Fibroblast of peridontal ligament (primary cell): ENCODE measurements around the gene GMCL2.
"Not testable (repeated sequence)": the region's sequence is repeated elsewhere in the genome, so short reads cannot be mapped to it uniquely, and the experiment has no call there.

Source experiments
- DNase-seq: peaks from one replicate; pipeline ENCODE4 v3.0.0-alpha.2; 2010; ENCODE audit errors: extremely low read depth

GMCL2 gene, protein sequence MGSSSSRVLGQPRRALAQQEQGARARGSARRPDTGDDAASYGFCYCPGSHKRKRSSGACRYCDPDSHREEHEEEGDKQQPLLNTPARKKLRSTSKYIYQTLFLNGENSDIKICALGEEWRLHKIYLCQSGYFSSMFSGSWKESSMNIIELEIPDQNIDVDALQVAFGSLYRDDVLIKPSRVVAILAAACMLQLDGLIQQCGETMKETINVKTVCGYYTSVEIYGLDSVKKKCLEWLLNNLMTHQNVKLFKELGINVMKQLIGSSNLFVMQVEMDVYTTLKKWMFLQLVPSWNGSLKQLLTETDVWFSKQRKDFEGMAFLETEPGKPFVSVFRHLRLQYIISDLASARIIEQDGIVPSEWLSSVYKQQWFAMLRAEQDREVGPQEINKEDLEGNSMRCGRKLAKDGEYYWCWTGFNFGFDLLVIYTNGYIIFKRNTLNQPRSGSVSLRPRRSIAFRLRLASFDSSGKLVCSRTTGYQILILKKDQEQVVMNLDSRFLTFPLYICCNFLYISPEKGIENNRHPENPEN

DNA sequence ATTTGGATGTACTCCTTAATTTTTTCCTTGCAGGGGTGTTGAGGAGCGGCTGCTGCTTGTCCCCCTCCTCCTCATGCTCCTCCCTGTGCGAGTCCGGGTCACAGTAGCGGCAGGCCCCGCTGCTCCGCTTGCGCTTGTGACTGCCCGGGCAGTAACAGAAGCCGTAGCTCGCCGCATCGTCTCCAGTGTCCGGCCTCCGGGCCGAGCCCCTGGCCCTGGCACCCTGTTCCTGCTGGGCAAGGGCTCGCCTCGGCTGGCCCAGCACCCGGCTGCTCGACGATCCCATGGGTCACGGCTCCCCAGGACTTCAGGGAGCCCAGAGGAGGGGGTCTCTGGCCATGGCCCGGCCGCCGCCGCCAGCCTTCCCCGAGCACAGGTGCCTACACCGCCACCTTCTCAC lies at the start of gene GMCL2:
TSS of gene GMCL2 (minus strand) at position 358 of the 400 bp plus-strand sequence. CDS start at position 286, 72 bp downstream.
- DNase-seq, result no peak

DNA sequence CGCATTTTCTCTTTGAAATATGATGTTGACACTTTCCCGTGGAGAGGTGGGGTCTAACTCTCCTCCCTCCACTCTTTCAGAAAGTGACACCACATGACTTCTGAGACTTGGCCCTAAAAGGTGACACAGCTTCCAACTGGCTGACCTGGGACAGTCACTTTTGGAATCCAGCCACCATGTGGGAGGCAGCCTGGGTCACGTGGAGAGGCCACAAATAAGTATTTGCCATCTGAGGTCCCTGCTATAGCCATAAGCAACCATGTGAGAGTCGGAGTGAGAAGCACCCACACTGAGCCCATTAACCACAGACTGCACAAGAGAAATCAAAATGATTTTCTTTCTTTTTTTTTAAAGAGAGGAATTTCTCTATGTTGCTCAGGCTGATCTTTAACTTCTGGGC lies 49.5 kb upstream of the GMCL2 start:
- DNase-seq, result no peak

DNA sequence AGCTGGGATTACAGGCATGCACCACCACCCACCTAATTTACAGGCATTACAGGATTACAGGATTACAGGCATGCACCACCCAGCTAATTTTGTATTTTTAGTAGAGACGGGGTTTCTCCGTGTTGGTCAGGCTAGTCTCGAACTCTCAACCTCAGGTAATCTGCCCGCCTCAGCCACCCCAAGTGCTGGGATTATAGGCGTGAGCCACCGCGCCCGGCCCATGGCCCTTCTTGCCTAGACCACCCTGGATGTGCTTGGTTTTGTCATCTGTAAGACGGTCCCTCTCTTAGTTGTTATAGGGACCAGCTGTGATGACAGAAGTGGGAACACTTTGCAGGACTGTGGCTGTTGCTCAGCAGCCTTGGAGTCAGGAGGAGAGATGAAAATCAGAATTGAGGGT lies 49.0 kb upstream of the GMCL2 start:
- DNase-seq, result no peak

DNA sequence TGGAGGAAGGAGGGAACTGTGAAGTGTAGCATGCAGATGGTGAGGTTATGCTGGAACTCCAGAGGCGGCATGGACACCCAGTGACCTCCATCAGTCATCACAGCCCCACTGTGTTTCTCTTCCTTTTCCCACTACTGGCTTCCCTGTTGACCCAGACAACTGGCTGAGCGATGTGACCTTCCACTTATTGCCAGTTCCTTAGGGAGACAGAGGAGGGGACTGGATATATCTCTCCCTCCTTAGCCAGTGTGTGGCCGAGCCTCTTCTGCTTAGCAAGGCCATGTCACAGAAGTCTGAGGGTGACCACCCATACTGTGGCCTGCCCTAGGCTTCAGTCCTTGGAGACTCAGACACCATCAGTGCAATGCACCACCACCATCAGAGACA lies 48.4 kb upstream of the GMCL2 start:
- no peak for DNase-seq

DNA sequence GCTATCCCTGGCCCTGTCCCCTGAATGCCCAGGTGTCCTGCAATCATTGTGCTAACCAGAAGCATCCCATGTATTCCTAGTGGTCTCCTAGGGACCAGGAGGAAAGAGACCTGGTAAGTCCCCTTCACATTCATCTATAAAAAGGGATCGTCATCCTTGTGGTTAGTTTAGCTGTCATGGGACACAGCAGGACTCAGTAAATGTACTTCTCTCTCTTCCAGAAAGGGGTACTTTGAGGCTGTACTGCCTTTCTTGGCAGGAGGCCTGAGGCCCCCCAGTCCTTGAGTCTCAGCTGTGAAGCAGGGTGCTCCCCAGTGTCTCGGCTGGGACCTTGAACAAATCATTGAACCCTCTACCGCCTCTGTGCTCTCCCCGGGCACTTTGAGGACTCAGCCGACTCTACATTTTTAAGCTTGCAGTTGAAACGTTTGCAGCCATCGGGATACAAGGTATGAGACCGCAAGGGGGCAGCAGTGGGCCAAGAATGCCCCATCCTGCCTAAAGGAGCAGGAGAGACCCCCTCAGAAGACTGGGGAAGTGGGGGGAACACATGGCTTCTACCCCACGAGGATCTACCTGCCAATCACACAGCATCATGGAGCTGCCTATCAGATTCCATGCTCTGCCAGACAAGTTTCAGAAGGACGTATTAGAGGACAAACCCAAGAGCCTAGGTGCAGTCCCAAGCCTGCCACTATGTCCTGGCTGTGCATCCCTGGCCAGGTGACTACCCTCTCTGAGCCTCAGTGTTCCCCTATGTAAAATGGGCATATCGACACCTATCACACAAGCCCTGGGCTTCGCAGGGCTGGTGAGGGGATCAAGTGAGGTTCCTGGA lies 47.8 kb upstream of the GMCL2 start:
- DNase-seq, result peak; percentile 53

DNA sequence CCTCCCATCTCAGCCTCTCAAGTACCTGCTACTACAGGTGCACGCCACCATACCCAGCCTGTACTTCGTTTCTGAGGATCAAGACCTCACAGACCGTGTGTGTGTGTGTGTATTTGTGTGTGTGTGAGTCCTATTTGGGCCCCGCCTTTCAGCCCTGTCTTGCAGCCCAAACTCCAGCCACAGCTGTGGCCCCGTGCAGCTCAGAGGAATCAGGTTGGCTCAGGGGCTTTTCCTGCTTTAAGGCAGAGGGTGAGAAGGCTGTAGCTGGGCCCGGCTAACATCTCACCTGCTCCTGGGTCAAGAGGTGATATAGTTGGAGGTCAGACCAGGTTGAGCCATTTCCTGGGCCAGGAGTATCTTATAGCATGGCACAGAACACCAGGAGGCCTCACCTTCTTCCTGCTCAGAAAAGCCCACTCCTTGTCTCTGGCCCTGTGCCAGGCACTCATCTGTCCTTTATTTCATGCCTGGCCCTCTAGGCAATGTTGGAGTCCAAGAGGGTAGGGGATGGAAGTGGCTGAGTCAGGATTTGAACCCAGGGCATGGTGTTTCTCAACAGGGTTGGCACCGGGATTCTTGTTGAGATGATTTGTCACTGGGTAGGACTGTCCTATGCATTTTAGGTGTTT lies 47.1 kb upstream of the GMCL2 start:
- no peak for DNase-seq

DNA sequence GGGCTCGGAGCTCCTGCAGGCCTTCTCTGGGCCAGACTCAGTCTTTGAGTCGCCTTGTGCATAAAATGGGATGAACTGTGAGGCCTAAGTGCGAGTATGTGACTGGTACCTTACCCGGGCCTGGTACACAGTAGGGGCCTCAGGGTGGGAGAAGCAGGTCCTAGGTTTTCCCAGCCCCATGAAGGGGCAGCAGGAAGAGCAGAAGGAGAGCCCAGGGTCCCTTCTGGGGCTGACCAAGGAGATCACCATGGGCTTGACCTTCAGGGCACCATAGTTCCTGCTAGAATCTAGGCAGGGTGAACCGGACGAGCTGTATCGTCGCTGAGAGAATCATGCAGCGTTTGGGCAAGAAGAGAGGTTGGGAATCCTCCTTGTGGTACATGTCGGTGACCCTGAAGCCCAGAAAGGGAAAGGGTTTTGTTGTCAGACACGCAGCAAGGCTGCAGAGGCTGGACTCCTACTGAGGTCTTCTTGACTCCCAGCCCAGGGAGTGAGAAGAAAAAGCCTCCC lies 45.8 kb upstream of the GMCL2 start:
- no peak for DNase-seq

DNA sequence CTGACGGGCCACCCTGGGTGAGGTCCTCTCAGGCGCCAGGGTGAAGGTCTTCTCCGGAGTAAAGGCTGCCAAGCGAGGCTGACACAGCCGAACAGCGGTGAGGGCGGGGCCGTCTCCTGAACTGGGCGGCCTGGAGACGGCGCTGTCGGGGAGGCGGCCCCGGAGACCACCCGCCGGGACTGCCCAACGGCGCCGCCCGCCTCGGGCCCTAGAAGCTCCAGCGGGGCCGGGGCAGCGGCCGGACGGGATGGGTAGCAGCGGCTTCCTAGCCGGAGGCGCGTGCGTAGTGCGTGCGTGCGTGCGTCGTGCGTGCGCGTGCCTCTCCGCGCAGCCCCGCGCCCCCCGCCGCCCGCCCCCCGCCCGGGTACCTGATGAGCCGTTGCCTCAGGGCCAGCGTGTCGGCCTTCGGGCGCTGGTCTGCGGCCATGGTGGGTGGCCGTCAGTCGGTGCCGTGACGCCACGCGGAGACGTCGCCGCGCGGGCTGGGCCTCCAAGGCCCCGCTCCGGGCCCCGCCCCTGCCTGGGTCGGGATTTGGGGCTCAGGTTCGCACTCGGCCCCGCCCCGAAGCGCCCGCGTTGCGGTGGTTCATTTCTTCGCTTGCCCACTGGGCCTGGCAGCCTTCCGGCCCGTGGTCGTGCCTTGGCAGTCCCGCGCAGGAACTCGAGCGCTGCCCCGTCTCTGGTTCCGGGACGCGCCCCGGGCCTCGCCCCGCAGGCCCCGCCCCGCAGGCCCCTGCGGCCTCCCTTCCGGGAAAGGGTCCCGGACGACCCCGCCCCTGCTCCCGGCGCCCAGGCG lies 45.2 kb upstream of the GMCL2 start, which contains the start of gene PHYKPL:
TSS of gene PHYKPL (minus strand) at position 679 of the 796 bp plus-strand sequence. CDS start at position 427, 252 bp downstream.
- DNase-seq, result peak; percentile 58

DNA sequence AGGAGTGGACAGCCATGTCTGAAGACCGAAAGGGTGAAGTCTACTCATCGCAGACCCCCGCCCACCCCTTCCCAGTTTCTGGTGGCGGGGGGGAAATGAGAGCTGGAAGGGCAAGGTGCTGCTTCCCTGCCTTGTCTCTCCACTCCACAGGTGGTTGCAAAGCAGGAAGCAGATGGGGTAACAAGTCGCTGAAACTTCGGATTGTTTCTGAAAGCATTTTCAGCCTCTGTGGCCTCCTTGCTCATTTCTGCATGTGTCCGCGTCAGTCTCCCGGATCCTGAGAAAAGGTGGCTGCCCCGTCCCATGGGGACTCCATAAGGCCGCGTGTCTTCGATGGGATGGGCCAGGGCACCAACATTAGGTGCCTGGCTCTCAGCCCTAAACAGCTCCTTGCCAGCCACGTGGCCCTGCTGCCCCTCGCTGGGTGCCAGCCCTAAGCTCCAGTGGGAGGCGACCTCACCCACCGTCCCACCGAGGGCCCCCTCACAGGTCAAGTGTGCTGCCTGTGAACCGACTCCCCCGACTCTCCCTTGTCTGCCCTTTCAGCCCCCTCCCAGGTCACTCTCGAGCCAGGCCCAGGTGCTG lies 44.5 kb upstream of the GMCL2 start:
- no peak for DNase-seq

DNA sequence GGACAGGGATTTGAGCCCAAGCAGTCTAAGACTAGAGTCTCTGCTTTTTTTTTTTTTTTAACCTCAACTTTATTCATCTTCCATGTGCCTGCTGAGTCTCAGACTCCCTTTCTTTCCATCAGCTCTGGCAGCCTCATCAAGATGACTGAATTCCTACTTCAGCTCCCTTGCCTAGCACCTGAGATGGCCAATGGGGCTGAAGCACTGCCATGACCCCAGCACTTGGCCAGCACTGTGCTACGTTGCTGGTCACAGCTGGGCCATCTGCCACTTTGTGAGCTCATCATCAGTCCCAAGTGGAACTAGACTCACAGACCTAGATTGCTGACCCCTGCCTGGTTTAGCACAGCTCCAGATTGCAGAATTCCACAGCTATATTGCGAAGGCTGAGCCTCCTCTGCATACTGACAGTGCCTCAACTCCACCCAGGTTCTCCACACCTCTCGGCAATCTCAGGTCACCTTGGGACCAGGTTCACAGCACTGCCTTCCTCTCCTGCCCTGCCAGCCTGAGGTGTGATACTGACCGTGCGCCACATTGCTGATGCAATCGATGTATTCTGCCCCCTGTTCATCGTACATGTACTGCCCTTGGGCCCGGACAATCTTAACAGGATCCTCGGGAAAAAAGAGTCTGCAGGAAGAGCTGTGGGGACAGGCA lies 43.8 kb upstream of the GMCL2 start:
- peak; percentile 62 for DNase-seq

DNA sequence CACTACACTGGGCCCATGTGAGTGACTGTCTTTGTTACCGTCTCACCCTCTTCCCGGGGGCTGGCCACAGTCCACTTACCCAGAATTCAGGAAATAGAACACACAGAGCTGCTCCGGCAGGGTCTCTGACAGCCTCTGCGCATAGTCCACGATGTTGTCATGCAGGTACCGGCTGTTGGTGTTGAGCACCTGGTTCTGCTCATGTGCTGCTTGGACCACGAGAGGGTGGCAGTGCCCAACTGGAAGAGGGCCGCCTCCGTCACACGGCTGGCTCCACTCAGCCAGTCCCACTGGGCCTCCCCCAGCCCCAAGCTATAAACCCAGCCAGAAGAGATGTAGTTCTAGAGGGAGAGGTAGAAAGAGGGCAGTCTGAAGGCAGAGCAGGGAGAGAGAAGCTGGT lies 42.7 kb upstream of the GMCL2 start:
- no peak for DNase-seq

DNA sequence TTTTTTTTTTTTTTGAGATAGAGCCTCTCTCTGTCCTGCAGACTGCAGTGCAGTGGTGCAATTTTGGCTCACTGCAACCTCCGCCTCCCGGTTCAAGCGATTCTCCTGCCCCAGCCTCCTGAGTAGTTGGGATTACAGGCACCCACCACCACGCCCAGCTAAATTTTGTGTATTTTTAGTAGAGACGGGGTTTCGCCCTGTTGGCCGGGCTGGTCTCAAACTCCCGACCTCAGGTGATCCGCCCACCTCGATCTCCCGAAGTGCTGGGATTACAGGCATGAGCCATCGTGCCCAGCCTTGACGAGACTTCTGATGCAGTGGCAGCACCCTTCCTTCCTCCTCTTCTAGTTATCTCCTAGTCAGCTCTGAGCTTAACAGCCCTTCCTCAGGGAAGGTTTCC lies 41.9 kb upstream of the GMCL2 start:
- DNase-seq, result not testable (repeated sequence)

DNA sequence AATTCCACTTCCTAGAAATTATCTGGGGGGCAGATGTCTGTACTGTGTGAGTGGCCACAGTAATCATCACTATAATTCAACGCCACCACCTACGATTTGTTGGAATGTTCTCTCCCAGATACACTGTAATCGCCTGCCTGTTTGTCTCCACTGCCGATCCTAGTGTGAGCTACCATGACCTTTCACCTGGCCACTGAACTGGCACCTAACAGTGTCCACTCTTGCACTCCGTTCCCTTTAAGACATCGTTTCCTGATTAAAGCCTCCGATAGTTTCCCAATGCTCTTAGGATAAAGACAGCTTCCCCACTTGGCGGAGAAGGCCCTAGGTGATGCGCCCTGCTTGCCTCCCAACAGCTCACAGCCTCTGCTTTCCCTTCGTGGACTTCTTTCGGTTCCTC lies 41.4 kb upstream of the GMCL2 start:
- DNase-seq, result no peak

DNA sequence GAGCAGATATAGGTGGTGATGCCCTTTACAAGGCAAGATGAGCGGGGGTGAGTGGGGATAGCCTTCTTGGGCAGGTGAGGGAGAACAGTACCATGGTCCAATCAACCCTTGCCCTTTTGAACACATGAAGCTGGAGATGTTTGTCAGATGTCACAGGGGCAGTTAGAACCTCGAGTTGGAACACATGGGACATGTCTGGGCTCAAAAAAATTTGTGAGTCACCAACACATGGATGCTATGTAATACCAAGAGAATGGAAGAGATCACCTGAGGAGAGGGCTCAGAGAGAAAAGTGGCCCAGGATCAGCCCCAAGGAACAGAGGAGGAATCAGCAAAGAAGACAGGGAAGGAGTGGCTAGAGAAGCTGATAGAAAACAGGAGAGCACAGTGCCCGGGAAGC lies 40.8 kb upstream of the GMCL2 start:
- no peak for DNase-seq

DNA sequence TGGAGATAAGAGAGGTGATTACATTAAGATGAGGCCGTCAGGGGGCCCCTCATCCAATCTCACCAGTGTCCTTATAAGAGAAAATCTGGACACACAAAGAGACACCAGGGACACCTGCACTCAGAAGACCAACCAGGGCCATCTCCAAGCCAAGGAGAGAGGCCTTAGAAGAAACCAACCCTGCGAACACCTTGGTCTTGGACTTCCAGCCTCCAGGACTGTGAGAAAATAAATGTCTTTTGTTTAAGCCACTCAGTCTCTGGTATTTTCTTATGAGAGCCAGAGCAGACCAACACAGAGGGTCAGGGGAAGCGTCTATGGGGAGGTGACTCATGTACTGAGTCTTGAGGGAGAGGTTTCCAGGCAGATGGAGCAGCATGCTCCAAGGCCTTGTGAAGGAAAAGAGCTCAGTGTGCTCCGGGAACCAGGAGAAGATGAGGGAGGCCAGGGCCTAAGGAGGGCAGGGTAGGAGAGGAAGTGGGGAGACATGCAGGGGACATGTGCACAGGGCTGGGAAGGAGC lies 40.0 kb upstream of the GMCL2 start:
- no peak for DNase-seq

DNA sequence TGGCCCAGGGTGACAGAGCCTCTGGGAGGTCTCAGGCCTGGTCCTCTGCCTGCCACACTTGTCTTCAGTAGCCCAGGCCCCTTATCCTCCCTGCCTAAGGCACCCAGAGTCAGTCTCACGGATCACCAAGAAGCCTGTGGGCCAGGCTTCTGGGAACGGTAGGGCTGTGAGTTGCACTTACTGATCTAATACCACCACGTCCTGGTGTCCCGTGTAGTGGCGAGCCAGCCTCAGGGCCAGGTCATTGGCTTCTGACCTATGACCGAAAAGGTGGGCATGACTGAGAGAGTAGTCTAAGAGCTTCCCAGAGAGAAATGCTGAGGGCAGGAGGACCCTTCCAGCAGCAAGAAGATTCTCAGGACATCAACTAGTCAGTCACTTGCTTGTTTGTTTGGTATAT lies 38.0 kb upstream of the GMCL2 start:
- no peak for DNase-seq

DNA sequence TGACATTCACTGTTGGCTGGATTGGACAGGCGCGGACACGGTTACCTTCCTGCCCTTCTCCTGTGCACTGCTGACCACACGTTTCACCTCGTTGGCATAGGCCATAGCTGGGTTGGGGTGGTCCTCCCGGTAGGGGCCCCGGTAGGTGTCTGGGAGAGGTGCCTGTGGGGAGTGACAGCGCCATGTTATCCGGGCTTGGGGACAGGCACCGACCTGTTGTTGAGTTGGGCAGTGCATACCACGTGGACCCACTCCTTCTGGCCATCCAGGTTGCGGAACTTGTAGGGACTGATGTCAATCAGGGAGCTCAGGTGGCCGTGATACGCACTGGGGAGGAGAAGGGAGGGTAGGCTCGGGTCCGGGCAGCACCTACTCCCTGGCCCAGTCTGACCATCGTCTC lies 37.2 kb upstream of the GMCL2 start:
- no peak for DNase-seq

DNA sequence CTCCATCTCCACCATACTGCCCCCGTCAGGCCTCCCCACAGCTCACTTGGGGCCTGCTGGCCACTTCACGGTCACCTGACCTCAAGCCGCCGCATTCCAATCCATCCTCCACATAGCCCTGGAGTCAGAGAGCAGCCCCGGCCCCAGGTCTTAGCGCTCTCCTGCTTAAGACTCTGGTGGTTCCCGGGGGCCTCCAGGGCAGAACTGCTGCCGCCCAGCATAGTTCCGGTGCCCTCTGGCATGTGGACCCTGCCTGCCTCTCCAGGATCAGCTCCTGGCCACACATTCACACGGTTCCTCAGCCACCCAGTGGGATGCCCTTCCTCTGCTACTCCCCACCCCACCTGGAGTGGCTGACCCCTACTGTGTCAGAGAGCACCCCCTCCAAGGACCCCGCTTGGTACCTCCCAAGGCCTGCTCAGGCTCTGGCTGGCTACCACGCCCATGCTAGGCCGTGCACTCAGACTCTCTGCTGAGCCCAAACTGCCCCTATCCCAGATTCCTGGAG lies 36.7 kb upstream of the GMCL2 start:
- DNase-seq, result no peak

DNA sequence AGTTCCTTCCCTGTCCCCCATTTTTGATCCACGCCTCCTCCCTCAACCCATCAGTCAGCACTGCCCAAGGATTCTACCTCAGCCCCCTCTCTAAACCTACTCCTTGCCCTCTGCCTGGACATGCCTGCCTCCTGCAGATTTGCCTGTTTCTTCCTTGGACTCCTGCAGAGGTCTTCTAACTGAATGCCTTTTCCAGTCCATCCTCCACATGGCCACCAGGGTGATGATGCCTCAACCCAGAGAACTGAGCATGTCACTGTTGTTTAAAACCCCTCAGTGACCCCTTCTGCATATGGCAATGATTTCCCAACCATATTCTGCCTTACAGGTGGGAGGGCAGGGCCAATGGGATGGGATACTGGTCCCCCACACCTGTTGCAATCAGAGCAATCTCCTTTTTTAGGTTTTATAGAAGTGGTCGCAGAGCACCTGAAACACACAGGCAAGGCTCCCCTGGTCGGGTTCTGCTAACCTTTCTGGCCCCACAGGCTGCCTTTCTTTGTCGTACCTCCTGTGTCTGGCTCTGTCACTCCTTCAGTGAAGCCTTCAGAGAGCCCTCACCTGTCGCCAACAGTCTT lies 36.1 kb upstream of the GMCL2 start:
- no peak for DNase-seq
